Right lobe of liver (tissue), 4 donors: ENCODE data around the gene SAMD7.

Experiments
- POLR2A ChIP-seq: fragments of 450-650 bp; IDR thresholded peaks from one replicate; pipeline ENCODE4 v1.6.1; 2017; ENCODE audit warnings: antibody characterized with exemption, mild to moderate bottlenecking
- TF ChIP-seq, protein P1 (sequence below), 4 donors: fragments of 200-600 bp in 3 of 4; fragments of 450-650 bp in 1 of 4; IDR thresholded peaks; one replicate each; pipeline versions ENCODE4 v1.5.1 to v1.8.0; 2016 to 2022; ENCODE audit warnings: antibody characterized with exemption in 4 of 4, mild to moderate bottlenecking in 2 of 4
- donor health status: DM: no; HTN: no; CAD: no.
- donor health status: DM: no; HTN: no; CAD: no.
- donor health status: DM: no; HTN: yes; CAD: no.

DNA sequence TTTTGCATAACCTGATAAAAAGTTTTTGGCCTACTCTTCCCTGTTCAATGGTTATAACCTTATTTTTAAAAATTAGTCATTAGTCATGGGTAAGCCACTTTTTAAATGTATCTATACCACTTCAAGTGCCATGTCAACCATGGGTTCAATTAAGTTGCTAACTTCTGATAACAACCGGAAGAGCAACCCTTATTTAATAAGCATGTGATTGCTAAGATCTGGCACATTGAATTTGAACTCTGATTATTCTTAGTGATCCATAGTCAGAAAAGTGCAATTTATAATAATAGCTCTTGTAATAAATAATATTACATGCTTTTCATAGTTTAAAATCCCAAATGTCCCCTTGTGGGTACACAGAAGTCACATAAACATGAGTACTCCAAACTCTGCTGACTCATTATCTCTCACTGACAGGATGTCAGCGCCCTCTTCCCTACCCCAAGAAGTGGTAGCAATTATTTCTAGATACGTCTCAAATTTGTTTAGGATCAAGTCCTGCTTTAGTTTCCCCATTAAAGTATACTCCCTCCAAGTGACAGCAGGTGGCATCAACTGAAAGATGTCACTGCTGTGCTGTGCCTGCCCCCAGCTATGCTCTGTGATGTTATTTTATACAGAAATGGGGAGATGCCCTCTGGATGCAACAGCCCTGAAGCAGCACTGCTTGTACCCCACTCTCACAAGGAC is 18.6 kb downstream of the SAMD7 start:
- TF ChIP-seq, protein P1, sequence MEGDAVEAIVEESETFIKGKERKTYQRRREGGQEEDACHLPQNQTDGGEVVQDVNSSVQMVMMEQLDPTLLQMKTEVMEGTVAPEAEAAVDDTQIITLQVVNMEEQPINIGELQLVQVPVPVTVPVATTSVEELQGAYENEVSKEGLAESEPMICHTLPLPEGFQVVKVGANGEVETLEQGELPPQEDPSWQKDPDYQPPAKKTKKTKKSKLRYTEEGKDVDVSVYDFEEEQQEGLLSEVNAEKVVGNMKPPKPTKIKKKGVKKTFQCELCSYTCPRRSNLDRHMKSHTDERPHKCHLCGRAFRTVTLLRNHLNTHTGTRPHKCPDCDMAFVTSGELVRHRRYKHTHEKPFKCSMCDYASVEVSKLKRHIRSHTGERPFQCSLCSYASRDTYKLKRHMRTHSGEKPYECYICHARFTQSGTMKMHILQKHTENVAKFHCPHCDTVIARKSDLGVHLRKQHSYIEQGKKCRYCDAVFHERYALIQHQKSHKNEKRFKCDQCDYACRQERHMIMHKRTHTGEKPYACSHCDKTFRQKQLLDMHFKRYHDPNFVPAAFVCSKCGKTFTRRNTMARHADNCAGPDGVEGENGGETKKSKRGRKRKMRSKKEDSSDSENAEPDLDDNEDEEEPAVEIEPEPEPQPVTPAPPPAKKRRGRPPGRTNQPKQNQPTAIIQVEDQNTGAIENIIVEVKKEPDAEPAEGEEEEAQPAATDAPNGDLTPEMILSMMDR (IDR thresholded peaks at IDR 0.05) = no peak
- no peak for TF ChIP-seq POLR2A
